Keratinocyte (primary cell): ENCODE data around the gene RBP4. TPM values are rescaled to one million over a fixed set of nuclear protein-coding genes. Genes with fewer than 3 reads are reported as not detected.

Source experiments
- DNase-seq: peaks from one replicate; pipeline ENCODE4 v3.0.0-alpha.2; 2011; ENCODE audit warnings: low read depth, missing footprints, low spot score
- FAIRE-seq: peaks from 2 replicates; lab custom pipeline; 2011; peaks lifted over from hg19 to GRCh38; lab: Jason Lieb, UNC
- H2AFZ ChIP-seq: 2 replicates; pipeline ENCODE4 v1.6.0; 2012; ENCODE audit warnings: low read length, control low read depth, inconsistent platforms; ENCODE audit not compliant: control insufficient read depth
- H3K27ac ChIP-seq: 2 replicates; pipeline ENCODE4 v1.5.1; 2011; ENCODE audit warnings: low read length; ENCODE audit not compliant: control insufficient read depth, insufficient read depth
- H3K27me3 ChIP-seq: 3 replicates; pipeline ENCODE4 v1.6.0; 2011; ENCODE audit warnings: low read length; ENCODE audit not compliant: control insufficient read depth, insufficient read depth; ENCODE audit errors: extremely low read depth
- H3K36me3 ChIP-seq, 2 experiments: 2 replicates in 1 of 2; 3 replicates in 1 of 2; pipeline ENCODE4 v1.5.1; 2011; ENCODE audit warnings: low read length in 2 of 2, mild to moderate bottlenecking in 1 of 2; ENCODE audit not compliant: control insufficient read depth in 2 of 2, insufficient read depth in 2 of 2; ENCODE audit errors: extremely low read depth in 1 of 2
- H3K4me1 ChIP-seq: 3 replicates; pipeline ENCODE4 v1.5.1; 2011; ENCODE audit warnings: low read length; ENCODE audit not compliant: control insufficient read depth, insufficient read depth; ENCODE audit errors: extremely low read depth
- H3K4me2 ChIP-seq: 3 replicates; pipeline ENCODE4 v1.6.0; 2011; ENCODE audit warnings: low read depth, low read length; ENCODE audit not compliant: control insufficient read depth, insufficient read depth; ENCODE audit errors: extremely low read depth
- H3K4me3 ChIP-seq, 3 experiments: fragments of 200-600 bp in 1 of 3; sonication (generic) in 1 of 3; 2 replicates in 2 of 3; 3 replicates in 1 of 3; pipeline ENCODE4 v1.5.1; 2011 to 2016; ENCODE audit warnings: low read length in 3 of 3, mild to moderate bottlenecking in 3 of 3, control low read depth in 2 of 3, inconsistent platforms in 1 of 3, low read depth in 1 of 3, mixed read lengths in 1 of 3, mixed run types in 1 of 3, moderate library complexity in 1 of 3; ENCODE audit not compliant: control insufficient read depth in 2 of 3, insufficient read depth in 2 of 3; ENCODE audit errors: extremely low read depth in 1 of 3
- H3K79me2 ChIP-seq: 2 replicates; pipeline ENCODE4 v1.6.0; 2012; ENCODE audit warnings: low read length; ENCODE audit not compliant: control insufficient read depth, insufficient read depth
- H3K9ac ChIP-seq: 3 replicates; pipeline ENCODE4 v1.6.0; 2011; ENCODE audit warnings: low read length; ENCODE audit not compliant: control insufficient read depth, insufficient read depth; ENCODE audit errors: extremely low read depth
- H3K9me1 ChIP-seq: 3 replicates; pipeline ENCODE4 v1.6.0; 2011; ENCODE audit warnings: low read length; ENCODE audit not compliant: control insufficient read depth, insufficient read depth; ENCODE audit errors: extremely low read depth
- H3K9me3 ChIP-seq: 2 replicates; pipeline ENCODE4 v1.5.1; 2012; ENCODE audit warnings: low read depth, low read length; ENCODE audit not compliant: control insufficient read depth
- H4K20me1 ChIP-seq: 3 replicates; pipeline ENCODE4 v1.6.0; 2011; ENCODE audit warnings: low read length; ENCODE audit not compliant: control insufficient read depth, insufficient read depth; ENCODE audit errors: extremely low read depth
- EZH2 ChIP-seq: IDR thresholded peaks from one replicate; pipeline ENCODE4 v1.6.1; 2012; ENCODE audit warnings: inconsistent platforms, mild to moderate bottlenecking, low read length, moderate library complexity
- dilution Hi-C: fragments of 300-500 bp; cut with MboI; formaldehyde crosslinking; loops from one replicate; pipeline ENCODE4 v1.7.0; 2020; ENCODE audit warnings: low sequenced_read_pairs; ENCODE audit not compliant: extremely low pct_ligation_motif_present
- polyA plus RNA-seq, 5 experiments: library from polyadenylated mRNA; depleted of rRNA in 3 of 5; stranded (reverse) in 3 of 5; stranded (forward) in 1 of 5; unstranded in 1 of 5; fragments of >200 nt; gene quantifications; 1 replicate in 1 of 5; 2 replicates in 3 of 5; 3 replicates in 1 of 5; pipeline versions ENCODE4 v1.2.1 to v1.2.3, GENCODE V29; 2011 to 2012; ENCODE audit warnings: missing spikeins in 2 of 5, low read depth in 1 of 5, low replicate concordance in 1 of 5
- TF ChIP-seq, protein P1 (sequence below), 3 experiments: IDR thresholded peaks in 1 of 3; conservative IDR thresholded peaks in 1 of 3; optimal IDR thresholded peaks in 1 of 3; 2 replicates in 2 of 3; 3 replicates in 1 of 3; pipeline versions ENCODE3 to v1.5.1; 2011; ENCODE audit warnings: low read length in 3 of 3, mild to moderate bottlenecking in 3 of 3, moderate library complexity in 2 of 3, control low read depth in 1 of 3, inconsistent platforms in 1 of 3; ENCODE audit not compliant: insufficient read depth in 2 of 3; ENCODE audit errors: extremely low read depth in 1 of 3

Gene RBP4
- polyA plus RNA-seq, 1 donor (not counting 4 experiments of a cell fraction or from before 2014, with no cell fraction given) = not detected

DNA sequence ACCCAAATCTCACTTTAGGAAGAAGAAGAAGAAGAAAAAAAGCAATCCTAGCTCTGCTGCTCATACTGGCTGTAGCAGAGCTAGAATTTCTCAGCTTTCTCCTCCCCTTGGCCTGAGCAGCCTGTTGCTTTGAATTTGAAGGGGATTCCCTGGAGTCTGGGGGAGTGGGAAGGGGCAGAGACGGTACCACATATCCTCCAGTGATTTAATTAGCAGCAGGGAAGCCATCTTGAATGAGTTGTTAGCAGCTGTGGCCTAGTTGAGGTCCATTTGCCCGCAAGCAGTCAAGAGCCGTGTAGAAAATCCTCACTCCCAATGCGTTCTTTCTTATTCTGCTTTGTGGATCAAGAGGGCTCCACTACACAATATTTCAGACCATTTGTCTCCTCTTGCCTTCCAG lies 27.8 kb upstream of the RBP4 start:
- peaks cover 8% of the 10 kb centered on the region for H3K27me3 ChIP-seq
- no peaks in the 10 kb centered on the region for H3K9me3 ChIP-seq
- dilution Hi-C loops = no loop called here
- H3K9me1 ChIP-seq = no peaks in the 10 kb centered on the region
- H3K4me3 ChIP-seq = no peak overlapping the region
- no peaks in the 10 kb centered on the region for H3K79me2 ChIP-seq
- no peaks in the 10 kb centered on the region for H3K4me1 ChIP-seq
- H3K27ac ChIP-seq = no peak overlapping the region
- no peak for TF ChIP-seq EZH2
- TF ChIP-seq, protein P1, sequence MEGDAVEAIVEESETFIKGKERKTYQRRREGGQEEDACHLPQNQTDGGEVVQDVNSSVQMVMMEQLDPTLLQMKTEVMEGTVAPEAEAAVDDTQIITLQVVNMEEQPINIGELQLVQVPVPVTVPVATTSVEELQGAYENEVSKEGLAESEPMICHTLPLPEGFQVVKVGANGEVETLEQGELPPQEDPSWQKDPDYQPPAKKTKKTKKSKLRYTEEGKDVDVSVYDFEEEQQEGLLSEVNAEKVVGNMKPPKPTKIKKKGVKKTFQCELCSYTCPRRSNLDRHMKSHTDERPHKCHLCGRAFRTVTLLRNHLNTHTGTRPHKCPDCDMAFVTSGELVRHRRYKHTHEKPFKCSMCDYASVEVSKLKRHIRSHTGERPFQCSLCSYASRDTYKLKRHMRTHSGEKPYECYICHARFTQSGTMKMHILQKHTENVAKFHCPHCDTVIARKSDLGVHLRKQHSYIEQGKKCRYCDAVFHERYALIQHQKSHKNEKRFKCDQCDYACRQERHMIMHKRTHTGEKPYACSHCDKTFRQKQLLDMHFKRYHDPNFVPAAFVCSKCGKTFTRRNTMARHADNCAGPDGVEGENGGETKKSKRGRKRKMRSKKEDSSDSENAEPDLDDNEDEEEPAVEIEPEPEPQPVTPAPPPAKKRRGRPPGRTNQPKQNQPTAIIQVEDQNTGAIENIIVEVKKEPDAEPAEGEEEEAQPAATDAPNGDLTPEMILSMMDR (optimal IDR thresholded peaks at IDR 0.05 in 1 of 3, IDR thresholded peaks at IDR 0.05 in 1 of 3, conservative IDR thresholded peaks at IDR 0.05 in 1 of 3; ENCODE audit: extremely low read depth in 1 of 3, insufficient read depth in 2 of 3, low read length in 3 of 3) = no peak
- H2AFZ ChIP-seq = no peak overlapping the region
- DNase-seq (no peak), FAIRE-seq (no peak)
- H4K20me1 ChIP-seq = no peaks in the 10 kb centered on the region
- no peak overlapping the region for H3K9ac ChIP-seq
- H3K36me3 ChIP-seq = no peaks in the 10 kb centered on the region
- H3K4me2 ChIP-seq = no peak overlapping the region

DNA sequence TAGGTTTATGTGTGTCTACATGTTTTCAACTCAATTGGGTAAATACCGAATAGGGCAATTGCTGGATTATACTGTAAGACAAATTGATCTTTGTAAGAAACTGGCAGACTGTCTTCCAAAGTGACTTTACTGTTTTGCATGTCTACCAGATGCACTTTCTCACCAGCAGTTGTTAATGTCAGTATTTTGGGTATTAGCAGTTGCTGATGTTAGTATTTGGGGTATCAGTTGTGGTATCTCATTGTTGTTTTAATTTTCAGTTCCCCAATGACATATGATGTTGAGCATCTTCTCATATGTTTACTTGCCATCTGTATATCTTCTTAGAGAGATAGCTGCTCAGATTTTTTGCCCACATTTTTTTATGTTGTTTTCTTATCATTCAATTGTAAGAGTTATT lies 21.9 kb upstream of the RBP4 start:
- DNase-seq (no peak), FAIRE-seq (no peak)
- no peaks in the 10 kb centered on the region for H3K9me1 ChIP-seq
- H3K27ac ChIP-seq = no peak overlapping the region
- no peak overlapping the region for H2AFZ ChIP-seq
- dilution Hi-C loops = no loop called here
- H3K4me2 ChIP-seq = no peak overlapping the region
- TF ChIP-seq, protein P1 (optimal IDR thresholded peaks at IDR 0.05 in 1 of 3, IDR thresholded peaks at IDR 0.05 in 1 of 3, conservative IDR thresholded peaks at IDR 0.05 in 1 of 3; ENCODE audit: extremely low read depth in 1 of 3, insufficient read depth in 2 of 3, low read length in 3 of 3) = no peak
- TF ChIP-seq EZH2 = no peak
- H4K20me1 ChIP-seq = no peaks in the 10 kb centered on the region
- no peaks in the 10 kb centered on the region for H3K4me1 ChIP-seq
- no peaks in the 10 kb centered on the region for H3K36me3 ChIP-seq
- no peak overlapping the region for H3K4me3 ChIP-seq
- no peaks in the 10 kb centered on the region for H3K9me3 ChIP-seq
- no peak overlapping the region for H3K9ac ChIP-seq
- no peaks in the 10 kb centered on the region for H3K27me3 ChIP-seq
- no peaks in the 10 kb centered on the region for H3K79me2 ChIP-seq
